Activated naive CD8-positive, alpha-beta T cell treated with anti-CD3 and anti-CD28 coated beads, Interleukin-2, amount 10 ng/mL, durations not matched to agents 7 days and 5 days (primary cell): ENCODE measurements around the gene PHYHD1. TPM values are rescaled to one million over a fixed set of nuclear protein-coding genes. Genes with fewer than 3 reads are reported as not detected.

Experiments
- ATAC-seq: fragments of 150-1000 bp; cut with Tn5 transposase; one replicate; pipeline ENCODE4 v1.10.0; 2021; ENCODE audit warnings: low read depth, moderate library complexity
- POLR2A ChIA-PET: fragments of 350-600 bp; sonication (Branson Sonifier 250); formaldehyde crosslinking; loops from one replicate; lab custom pipeline; 2021; ENCODE audit warnings: antibody characterized with exemption; lab: Charles Lee
- DNase-seq: peaks from one replicate; pipeline ENCODE4 v3.0.0; 2021
- H3K27ac Mint-ChIP-seq: one replicate; pipeline ENCODE4 v1.8.0; 2022; ENCODE audit warnings: mild to moderate bottlenecking, mixed read lengths
- H3K27me3 Mint-ChIP-seq: one replicate; pipeline ENCODE4 v1.8.0; 2022; ENCODE audit warnings: mild to moderate bottlenecking, moderate library complexity, mixed read lengths
- H3K36me3 Mint-ChIP-seq: one replicate; pipeline ENCODE4 v1.8.0; 2021; ENCODE audit warnings: mild to moderate bottlenecking, mixed read lengths
- H3K4me1 Mint-ChIP-seq: one replicate; pipeline ENCODE4 v1.8.0; 2021; ENCODE audit warnings: mixed read lengths
- H3K4me3 Mint-ChIP-seq: one replicate; pipeline ENCODE4 v1.8.0; 2022; ENCODE audit warnings: mild to moderate bottlenecking, moderate library complexity, mixed read lengths
- H3K9me3 Mint-ChIP-seq: one replicate; pipeline ENCODE4 v1.8.0; 2021; ENCODE audit warnings: mixed read lengths
- total RNA-seq, 2 experiments: library from RNA; stranded (reverse); gene quantifications; one replicate each; pipeline ENCODE4 v1.2.3, GENCODE V29; 2021

Gene PHYHD1
- total RNA-seq, 2 experiments from 2014 or later = 1.4 to 1.6 TPM

DNA sequence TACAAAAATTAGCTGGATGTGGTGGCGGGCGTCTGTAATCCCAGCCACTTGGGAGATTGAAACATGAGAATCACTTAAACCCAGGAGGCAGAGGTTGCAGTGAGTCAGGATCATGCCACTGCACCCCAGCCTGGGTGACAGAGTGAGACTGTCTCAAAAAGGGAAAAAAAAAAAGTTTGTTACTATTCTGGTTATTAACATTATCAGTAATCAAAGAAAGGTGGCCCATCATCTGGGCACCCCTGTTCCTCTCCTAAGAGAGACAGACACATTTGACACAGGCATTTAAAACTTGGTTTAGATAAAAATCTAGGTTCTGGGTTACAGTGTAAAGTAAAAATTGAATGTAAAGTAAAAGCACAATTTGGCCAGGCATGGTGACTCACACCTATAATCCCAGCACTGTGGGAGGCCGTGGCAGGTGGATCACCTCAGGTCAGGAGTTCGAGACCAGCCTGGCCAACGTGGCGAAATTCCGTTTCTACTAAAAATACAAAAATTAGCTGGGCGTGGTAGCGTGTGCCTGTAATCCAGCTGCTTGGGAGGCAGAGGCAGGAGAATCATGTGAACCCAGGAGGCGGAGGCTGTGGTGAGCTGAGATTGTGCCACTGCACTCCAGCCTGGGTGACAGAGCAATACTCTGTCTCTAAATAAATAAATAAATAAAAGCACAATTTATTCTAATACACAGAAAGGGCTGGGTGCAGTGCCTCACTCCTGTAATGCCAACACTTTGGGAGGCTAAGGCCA lies 16.7 kb upstream of the PHYHD1 start:
- Mint-ChIP-seq H3K36me3 (peaks cover 11% of the 10 kb centered on the region), H3K9me3 (no peaks in the 10 kb centered on the region), H3K4me3 (no peak overlapping the region), H3K27ac (peak overlapping the region; percentile 99), H3K27me3 (no peaks in the 10 kb centered on the region), H3K4me1 (peaks cover 45% of the 10 kb centered on the region)
- POLR2A ChIA-PET = interaction anchor here (0.6 to 3.9 kb wide), 3 partner anchors 23 to 32 kb away, joined by 3 to 34 read pairs (median 4); partner anchors contain the start of genes KYAT1 and LRRC8A
- DNase-seq (no peak), ATAC-seq (no peak)

DNA sequence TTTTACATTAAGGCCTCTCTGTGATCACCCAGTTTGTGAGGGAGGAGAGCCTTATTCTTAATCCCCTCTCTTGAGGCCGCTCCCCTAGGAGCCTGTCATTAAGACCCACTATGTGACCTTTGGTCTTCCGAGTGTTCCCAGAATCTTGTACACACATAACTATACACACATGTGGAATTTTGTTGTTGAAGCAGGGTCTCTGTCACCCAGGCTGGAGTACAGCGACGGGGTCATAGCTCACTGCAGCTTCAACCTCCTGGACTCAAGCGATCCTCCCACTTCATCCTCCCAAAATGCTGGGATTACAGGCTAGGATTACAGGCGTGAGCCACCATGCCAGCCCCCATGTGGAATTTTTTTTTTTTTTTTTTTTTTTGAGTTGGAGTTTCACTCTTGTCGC lies 14.8 kb upstream of the PHYHD1 start:
- ATAC-seq (no peak), DNase-seq (no peak)
- Mint-ChIP-seq H3K4me3 (no peak overlapping the region), H3K27me3 (no peaks in the 10 kb centered on the region), H3K9me3 (no peaks in the 10 kb centered on the region), H3K27ac (no peak overlapping the region), H3K36me3 (peaks cover 11% of the 10 kb centered on the region), H3K4me1 (peaks cover 32% of the 10 kb centered on the region)
- POLR2A ChIA-PET = interaction anchor here (0.6 to 0.7 kb wide), 2 partner anchors 15 to 40 kb away, joined by 4 to 7 read pairs; partner anchors contain the start of gene PHYHD1

DNA sequence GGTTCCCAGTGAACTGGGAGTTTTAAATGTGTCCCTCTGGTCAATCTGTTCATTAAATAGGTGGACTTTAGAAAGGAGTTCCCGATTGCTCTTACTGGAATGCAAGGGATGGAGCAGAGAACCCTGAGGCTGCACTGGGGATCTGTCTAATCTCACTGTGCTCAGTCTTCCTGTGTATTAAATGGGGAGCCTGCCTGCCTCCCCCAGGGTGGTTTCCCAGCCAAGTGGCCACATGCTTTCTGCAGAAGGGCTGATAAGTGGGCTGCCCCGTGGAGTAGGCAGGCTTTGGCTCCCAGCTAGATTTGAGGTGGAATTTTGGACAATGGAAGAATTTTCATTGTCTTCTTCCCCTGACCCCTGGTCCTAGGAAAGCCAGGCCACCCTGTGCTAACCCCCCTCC lies 14.0 kb upstream of the PHYHD1 start:
- peak overlapping the region; percentile 7 for H3K27ac Mint-ChIP-seq
- no peak for DNase-seq
- H3K36me3 Mint-ChIP-seq = peaks cover 13% of the 10 kb centered on the region
- POLR2A ChIA-PET = interaction anchor here (0.6 to 0.7 kb wide), 2 partner anchors 14 to 40 kb away, joined by 4 to 7 read pairs; partner anchors contain the start of gene PHYHD1
- no peak for ATAC-seq
- no peaks in the 10 kb centered on the region for H3K27me3 Mint-ChIP-seq
- H3K9me3 Mint-ChIP-seq = no peaks in the 10 kb centered on the region
- no peak overlapping the region for H3K4me3 Mint-ChIP-seq
- H3K4me1 Mint-ChIP-seq = peaks cover 31% of the 10 kb centered on the region

DNA sequence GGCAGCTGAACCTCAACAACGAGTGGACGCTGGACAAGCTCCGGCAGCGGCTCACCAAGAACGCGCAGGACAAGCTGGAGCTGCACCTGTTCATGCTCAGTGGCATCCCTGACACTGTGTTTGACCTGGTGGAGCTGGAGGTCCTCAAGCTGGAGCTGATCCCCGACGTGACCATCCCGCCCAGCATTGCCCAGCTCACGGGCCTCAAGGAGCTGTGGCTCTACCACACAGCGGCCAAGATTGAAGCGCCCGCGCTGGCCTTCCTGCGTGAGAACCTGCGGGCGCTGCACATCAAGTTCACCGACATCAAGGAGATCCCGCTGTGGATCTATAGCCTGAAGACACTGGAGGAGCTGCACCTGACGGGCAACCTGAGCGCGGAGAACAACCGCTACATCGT lies 12.4 kb upstream of the PHYHD1 start:
- DNase-seq (no peak), ATAC-seq (no peak)
- no peak overlapping the region for H3K4me3 Mint-ChIP-seq
- H3K4me1 Mint-ChIP-seq = peaks cover 28% of the 10 kb centered on the region
- H3K27ac Mint-ChIP-seq = no peak overlapping the region
- no peaks in the 10 kb centered on the region for H3K9me3 Mint-ChIP-seq
- peaks cover 24% of the 10 kb centered on the region for H3K36me3 Mint-ChIP-seq
- POLR2A ChIA-PET = interaction anchor here (1.2 kb wide), 1 partner anchor 9 kb away, joined by 4 read pairs; no protein-coding TSS in a partner anchor
- no peaks in the 10 kb centered on the region for H3K27me3 Mint-ChIP-seq

DNA sequence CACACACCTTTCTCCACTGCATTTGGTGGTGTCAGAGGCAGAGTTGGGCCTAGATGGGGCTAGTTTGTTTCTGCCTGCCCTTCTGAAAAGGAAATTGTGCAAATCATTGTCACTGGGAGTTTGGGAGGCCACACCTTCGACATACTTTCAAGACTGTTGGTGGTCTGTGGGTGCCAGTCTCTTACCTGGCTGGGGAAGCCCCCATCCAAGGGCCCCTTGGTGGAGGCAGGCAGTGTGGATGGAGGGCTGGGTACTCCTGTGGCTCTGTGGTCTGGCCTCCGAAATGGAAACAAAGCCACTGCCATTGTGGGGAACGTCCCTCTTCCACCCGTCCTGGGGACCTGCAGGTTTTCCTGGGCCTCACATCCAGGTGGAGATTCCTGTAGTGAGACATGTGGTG lies 10.9 kb upstream of the PHYHD1 start:
- Mint-ChIP-seq H3K4me3 (no peak overlapping the region), H3K27ac (peak overlapping the region; percentile 59), H3K27me3 (no peaks in the 10 kb centered on the region), H3K36me3 (peaks cover 24% of the 10 kb centered on the region), H3K9me3 (no peaks in the 10 kb centered on the region), H3K4me1 (peaks cover 26% of the 10 kb centered on the region)
- ATAC-seq (peak; percentile 5), DNase-seq (no peak)
- POLR2A ChIA-PET = interaction anchor here (1.1 kb wide), 1 partner anchor 28 kb away, joined by 3 read pairs; the partner anchor contains the start of genes KYAT1 and LRRC8A

DNA sequence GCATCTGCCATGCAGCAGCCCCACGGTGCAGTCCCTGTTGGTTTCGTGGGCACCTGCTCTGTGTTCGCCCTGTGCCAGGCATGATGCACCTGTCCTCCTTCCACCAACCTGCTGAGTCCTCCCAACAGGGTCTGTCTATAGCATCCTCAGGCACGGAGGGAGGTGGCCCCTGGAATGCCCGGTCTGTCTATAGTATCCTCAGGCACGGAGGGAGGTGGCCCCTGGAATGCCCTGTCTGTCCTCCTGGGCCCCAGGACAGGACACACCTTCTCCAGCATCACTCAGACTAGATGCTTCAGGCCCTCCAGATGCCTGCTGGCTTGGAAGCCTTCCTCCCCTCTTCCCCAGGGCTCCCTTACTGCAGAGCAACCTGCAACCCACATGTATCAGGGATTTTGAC lies 9.9 kb upstream of the PHYHD1 start:
- ATAC-seq = no peak
- H3K9me3 Mint-ChIP-seq = no peaks in the 10 kb centered on the region
- H3K36me3 Mint-ChIP-seq = peaks cover 26% of the 10 kb centered on the region
- no peaks in the 10 kb centered on the region for H3K27me3 Mint-ChIP-seq
- POLR2A ChIA-PET = interaction anchor here (1.1 kb wide), 1 partner anchor 29 kb away, joined by 3 read pairs; the partner anchor contains the start of genes KYAT1 and LRRC8A
- no peak for DNase-seq
- peaks cover 24% of the 10 kb centered on the region for H3K4me1 Mint-ChIP-seq
- H3K27ac Mint-ChIP-seq = no peak overlapping the region
- H3K4me3 Mint-ChIP-seq = no peak overlapping the region

DNA sequence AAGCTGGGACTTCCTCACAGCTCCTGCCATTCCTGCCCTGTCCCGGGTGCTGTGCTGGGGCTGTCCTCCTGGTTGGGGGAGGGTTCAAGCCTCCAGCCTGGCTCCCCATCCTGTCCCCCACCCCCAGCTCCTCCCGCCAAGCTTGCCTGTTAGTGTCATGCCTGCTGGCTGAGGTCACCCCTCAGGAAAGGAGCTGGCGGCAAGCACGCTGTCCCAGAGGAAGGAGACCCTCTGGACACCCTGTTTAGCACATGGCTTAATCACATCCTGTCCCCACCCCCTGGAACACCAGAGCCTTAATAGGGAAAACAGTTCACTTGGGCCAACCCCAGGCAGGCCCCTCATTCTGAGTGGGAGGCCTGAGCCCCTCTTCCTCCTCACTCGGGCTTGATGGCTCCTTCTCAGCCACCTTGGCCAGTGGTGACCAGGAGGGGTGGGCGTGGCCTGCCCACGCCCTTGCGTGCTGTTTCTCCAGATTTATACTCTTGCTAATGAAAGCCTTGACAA lies 9.2 kb upstream of the PHYHD1 start:
- Mint-ChIP-seq H3K27ac (no peak overlapping the region), H3K9me3 (no peaks in the 10 kb centered on the region), H3K4me1 (peaks cover 23% of the 10 kb centered on the region), H3K4me3 (no peak overlapping the region), H3K27me3 (no peaks in the 10 kb centered on the region), H3K36me3 (peaks cover 26% of the 10 kb centered on the region)
- POLR2A ChIA-PET = no interaction called here
- ATAC-seq = no peak
- no peak for DNase-seq

DNA sequence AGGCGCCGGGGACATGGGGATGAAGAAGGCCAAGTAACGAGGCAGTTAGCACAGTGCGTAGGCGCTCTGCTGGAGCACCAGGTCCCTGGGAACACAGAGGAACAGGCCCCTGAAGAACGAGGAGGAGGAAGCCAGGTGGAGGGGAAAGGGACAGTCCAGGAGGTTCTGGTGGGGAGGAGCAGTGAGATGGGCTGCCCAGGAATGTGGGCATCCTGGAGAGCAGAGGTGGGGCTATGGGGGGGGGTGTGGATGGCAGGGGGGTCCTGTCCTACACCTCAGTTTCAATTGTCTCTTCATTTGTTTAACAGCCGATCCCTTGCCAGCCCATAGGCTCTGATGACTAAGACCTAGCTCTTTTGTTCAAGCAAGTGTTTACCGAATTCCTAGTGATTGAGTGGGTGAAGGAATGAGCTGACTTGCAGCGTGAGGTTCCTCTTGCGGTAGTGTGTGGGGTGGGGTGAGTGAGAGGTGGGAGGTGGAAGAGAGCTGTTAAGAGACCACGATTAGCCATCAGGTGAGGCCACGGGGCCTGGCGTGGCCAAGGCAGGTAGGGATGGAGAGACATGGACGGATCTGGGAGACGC lies 8.4 kb upstream of the PHYHD1 start:
- peaks cover 28% of the 10 kb centered on the region for H3K36me3 Mint-ChIP-seq
- H3K27ac Mint-ChIP-seq = peak overlapping the region; percentile 75
- H3K27me3 Mint-ChIP-seq = no peaks in the 10 kb centered on the region
- no peak overlapping the region for H3K4me3 Mint-ChIP-seq
- no peak for ATAC-seq
- DNase-seq = no peak
- no peaks in the 10 kb centered on the region for H3K9me3 Mint-ChIP-seq
- H3K4me1 Mint-ChIP-seq = peaks cover 23% of the 10 kb centered on the region
- POLR2A ChIA-PET = interaction anchor here (0.6 kb wide), 1 partner anchor 83 kb away, joined by 3 read pairs; the partner anchor contains the start of gene SPOUT1

DNA sequence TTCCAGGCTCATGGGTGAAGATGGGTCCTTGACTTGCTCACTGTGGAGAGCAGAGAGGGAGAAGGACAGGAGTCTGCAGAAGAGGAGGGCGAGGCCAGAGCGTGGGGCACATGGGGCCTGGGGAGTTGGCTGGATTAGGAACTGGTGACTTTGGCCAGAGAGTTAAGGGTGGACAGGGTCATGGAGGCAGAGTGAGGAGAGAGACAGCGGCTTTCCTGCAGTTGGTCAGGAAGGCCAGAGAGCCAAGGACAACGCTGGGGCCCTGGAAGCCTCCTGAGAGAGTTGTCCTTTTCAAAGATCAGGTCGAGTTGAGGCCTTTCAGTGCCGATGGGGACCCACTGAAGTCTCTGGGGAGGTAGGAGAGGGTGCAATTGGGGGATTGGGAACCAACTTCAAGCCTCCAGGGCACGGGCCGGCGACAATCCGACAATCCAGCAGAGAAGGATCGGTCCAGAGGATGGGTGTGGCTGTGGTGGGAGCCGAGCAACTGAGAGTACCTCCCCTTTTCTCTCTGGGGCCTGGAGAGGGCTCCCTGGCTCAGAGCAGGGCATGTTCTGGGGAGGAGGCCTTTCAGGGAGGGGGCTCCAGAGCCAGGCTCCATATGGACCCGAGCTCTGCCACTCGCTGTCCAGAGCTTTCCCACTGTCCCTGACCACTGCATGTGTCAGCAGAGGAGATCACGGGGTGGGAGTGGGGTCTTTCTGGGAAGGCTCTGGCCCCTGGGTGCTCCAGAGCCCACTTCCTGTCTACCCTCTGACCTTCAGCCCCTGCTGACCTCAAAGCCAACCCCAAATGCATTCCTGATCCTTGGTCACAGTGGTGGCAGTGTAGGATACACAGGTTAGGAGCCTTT lies 7.5 kb upstream of the PHYHD1 start:
- no peak overlapping the region for H3K4me3 Mint-ChIP-seq
- ATAC-seq = no peak
- H3K27me3 Mint-ChIP-seq = no peaks in the 10 kb centered on the region
- POLR2A ChIA-PET = no interaction called here
- H3K4me1 Mint-ChIP-seq = peaks cover 23% of the 10 kb centered on the region
- DNase-seq = no peak
- peaks cover 28% of the 10 kb centered on the region for H3K36me3 Mint-ChIP-seq
- H3K27ac Mint-ChIP-seq = peak overlapping the region; percentile 75
- no peaks in the 10 kb centered on the region for H3K9me3 Mint-ChIP-seq

DNA sequence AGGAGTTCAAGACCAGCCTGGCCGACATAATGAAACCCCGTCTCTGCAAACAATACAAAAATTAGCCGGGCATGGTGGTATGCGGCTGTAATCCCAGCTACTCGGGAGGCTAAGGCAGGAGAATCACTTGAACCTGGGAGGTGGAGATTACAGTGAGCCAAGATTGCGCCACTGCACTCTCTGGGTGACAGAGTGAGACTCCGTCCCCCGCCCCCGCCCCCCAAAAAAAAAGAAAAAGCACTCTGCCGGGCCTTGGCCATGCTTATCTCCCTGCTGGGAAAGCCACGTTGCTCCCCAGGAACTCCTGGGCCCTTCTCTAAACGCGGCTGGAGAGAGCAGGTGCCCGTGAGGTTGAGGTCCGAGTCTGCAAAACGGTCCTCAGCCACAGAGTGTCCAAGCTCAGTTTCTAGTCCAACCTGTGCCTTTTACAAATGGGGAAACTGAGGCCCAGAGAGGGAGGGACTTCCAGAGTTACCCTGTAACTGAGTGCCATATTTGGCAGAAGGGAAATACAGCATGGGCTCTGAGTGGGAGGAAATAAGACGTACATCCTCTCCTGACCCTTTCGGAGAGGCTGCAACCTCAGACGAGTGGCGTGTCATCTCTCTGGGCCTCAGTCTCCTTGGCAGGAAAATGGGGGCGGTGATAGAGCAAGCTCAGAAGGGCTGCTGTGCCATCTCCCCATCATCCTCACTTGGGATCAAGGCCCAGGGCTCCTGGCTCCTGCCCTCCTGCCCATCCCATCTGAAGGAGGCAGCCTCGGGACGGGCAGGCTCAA lies 6.6 kb upstream of the PHYHD1 start:
- ATAC-seq (no peak), DNase-seq (no peak)
- POLR2A ChIA-PET = no interaction called here
- no peak overlapping the region for H3K4me3 Mint-ChIP-seq
- peaks cover 26% of the 10 kb centered on the region for H3K36me3 Mint-ChIP-seq
- no peaks in the 10 kb centered on the region for H3K9me3 Mint-ChIP-seq
- H3K27me3 Mint-ChIP-seq = no peaks in the 10 kb centered on the region
- H3K27ac Mint-ChIP-seq = no peak overlapping the region
- H3K4me1 Mint-ChIP-seq = peaks cover 22% of the 10 kb centered on the region

DNA sequence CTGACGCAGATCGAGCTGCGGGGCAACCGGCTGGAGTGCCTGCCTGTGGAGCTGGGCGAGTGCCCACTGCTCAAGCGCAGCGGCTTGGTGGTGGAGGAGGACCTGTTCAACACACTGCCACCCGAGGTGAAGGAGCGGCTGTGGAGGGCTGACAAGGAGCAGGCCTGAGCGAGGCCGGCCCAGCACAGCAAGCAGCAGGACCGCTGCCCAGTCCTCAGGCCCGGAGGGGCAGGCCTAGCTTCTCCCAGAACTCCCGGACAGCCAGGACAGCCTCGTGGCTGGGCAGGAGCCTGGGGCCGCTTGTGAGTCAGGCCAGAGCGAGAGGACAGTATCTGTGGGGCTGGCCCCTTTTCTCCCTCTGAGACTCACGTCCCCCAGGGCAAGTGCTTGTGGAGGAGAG lies 4.6 kb upstream of the PHYHD1 start:
- no peaks in the 10 kb centered on the region for H3K27me3 Mint-ChIP-seq
- ATAC-seq = no peak
- no peak overlapping the region for H3K4me3 Mint-ChIP-seq
- DNase-seq = no peak
- H3K27ac Mint-ChIP-seq = no peak overlapping the region
- peaks cover 25% of the 10 kb centered on the region for H3K36me3 Mint-ChIP-seq
- POLR2A ChIA-PET = interaction anchor here (0.5 kb wide), 1 partner anchor 85 kb away, joined by 3 read pairs; no protein-coding TSS in a partner anchor
- H3K4me1 Mint-ChIP-seq = peaks cover 15% of the 10 kb centered on the region
- no peaks in the 10 kb centered on the region for H3K9me3 Mint-ChIP-seq

DNA sequence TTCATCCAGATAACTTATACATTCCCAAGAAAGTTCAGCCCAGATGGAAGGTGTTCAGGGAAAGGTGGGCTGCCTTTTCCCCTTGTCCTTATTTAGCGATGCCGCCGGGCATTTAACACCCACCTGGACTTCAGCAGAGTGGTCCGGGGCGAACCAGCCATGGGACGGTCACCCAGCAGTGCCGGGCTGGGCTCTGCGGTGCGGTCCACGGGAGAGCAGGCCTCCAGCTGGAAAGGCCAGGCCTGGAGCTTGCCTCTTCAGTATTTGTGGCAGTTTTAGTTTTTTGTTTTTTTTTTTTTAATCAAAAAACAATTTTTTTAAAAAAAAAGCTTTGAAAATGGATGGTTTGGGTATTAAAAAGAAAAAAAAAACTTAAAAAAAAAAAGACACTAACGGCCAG lies 4.0 kb upstream of the PHYHD1 start:
- ATAC-seq (no peak), DNase-seq (no peak)
- POLR2A ChIA-PET = no interaction called here
- no peak overlapping the region for H3K4me3 Mint-ChIP-seq
- H3K4me1 Mint-ChIP-seq = peaks cover 15% of the 10 kb centered on the region
- no peaks in the 10 kb centered on the region for H3K27me3 Mint-ChIP-seq
- H3K27ac Mint-ChIP-seq = no peak overlapping the region
- H3K9me3 Mint-ChIP-seq = no peaks in the 10 kb centered on the region
- peaks cover 25% of the 10 kb centered on the region for H3K36me3 Mint-ChIP-seq
